Loucy (cell line): Measurements from ENCODE around the gene SMTNL2.

ENCODE experiments used
- H2AFZ ChIP-seq: fragments of 200-600 bp; sonication (generic); 2 replicates; pipeline ENCODE4 v1.6.0; 2016; ENCODE audit warnings: antibody characterized with exemption, mild to moderate bottlenecking, low read length, moderate library complexity
- H3F3A ChIP-seq: fragments of 200-600 bp; 2 replicates; pipeline ENCODE4 v1.6.0; 2016; ENCODE audit warnings: antibody characterized with exemption, low read depth, mild to moderate bottlenecking
- H3K27me3 ChIP-seq: fragments of 200-600 bp; sonication (generic); 2 replicates; pipeline ENCODE4 v1.6.1; 2014; ENCODE audit warnings: low read length, mild to moderate bottlenecking; ENCODE audit not compliant: insufficient read depth, poor library complexity, severe bottlenecking
- H3K36me3 ChIP-seq: fragments of 200-600 bp; sonication (generic); 2 replicates; pipeline ENCODE4 v1.6.1; 2016; ENCODE audit warnings: low read length; ENCODE audit not compliant: insufficient read depth
- H3K4me1 ChIP-seq: fragments of 200-600 bp; sonication (generic); 2 replicates; pipeline ENCODE4 v1.5.1; 2014; ENCODE audit warnings: low read length, mild to moderate bottlenecking; ENCODE audit not compliant: insufficient read depth, poor library complexity, severe bottlenecking
- H3K4me2 ChIP-seq: fragments of 200-600 bp; sonication (generic); 2 replicates; pipeline ENCODE4 v1.6.0; 2014; ENCODE audit warnings: antibody characterized with exemption, low read length, low read depth, mild to moderate bottlenecking; ENCODE audit not compliant: poor library complexity, severe bottlenecking
- H3K4me3 ChIP-seq: fragments of 200-600 bp; sonication (generic); 2 replicates; pipeline ENCODE4 v1.5.1; 2014; ENCODE audit warnings: low read length, mild to moderate bottlenecking, mixed read lengths; ENCODE audit not compliant: poor library complexity, severe bottlenecking
- H3K79me2 ChIP-seq: fragments of 200-600 bp; sonication (generic); 2 replicates; pipeline ENCODE4 v1.6.1; 2014; ENCODE audit warnings: low read length; ENCODE audit not compliant: insufficient read depth
- H3K9ac ChIP-seq: fragments of 200-600 bp; sonication (generic); 2 replicates; pipeline ENCODE4 v1.6.0; 2014; ENCODE audit warnings: mild to moderate bottlenecking, low read depth, low read length, moderate library complexity; ENCODE audit not compliant: poor library complexity, severe bottlenecking
- H3K9me2 ChIP-seq: fragments of 200-600 bp; sonication (generic); replicated peaks from 2 replicates; pipeline ENCODE4 v1.6.1; 2016; ENCODE audit warnings: low read depth, low read length, mixed read lengths
- H3K9me3 ChIP-seq: fragments of 200-600 bp; sonication (generic); 2 replicates; pipeline ENCODE4 v1.6.1; 2014; ENCODE audit warnings: mild to moderate bottlenecking, antibody characterized with exemption, low read length, low read depth; ENCODE audit not compliant: insufficient read depth
- H4K20me1 ChIP-seq: fragments of 200-600 bp; sonication (generic); 2 replicates; pipeline ENCODE4 v1.6.0; 2014; ENCODE audit warnings: antibody characterized with exemption, low read length, mild to moderate bottlenecking; ENCODE audit not compliant: insufficient read depth, poor library complexity, severe bottlenecking
- CTCF ChIP-seq: fragments of 200-600 bp; sonication (generic); conservative IDR thresholded peaks from 2 replicates; pipeline ENCODE4 v1.5.1; 2014; ENCODE audit warnings: mild to moderate bottlenecking, antibody characterized with exemption, low read length
- EZH2phosphoT487 ChIP-seq: fragments of 200-600 bp; IDR thresholded peaks from 2 replicates; pipeline ENCODE4 v1.6.1; 2018; ENCODE audit warnings: antibody characterized with exemption, mild to moderate bottlenecking, moderate library complexity, borderline replicate concordance

Gene SMTNL2

GRCh38 chr17:4538236-4539002, 45.9 kb upstream of the SMTNL2 start:
- no peak overlapping the region for H3K9ac ChIP-seq
- H3K4me3 ChIP-seq = no peak overlapping the region
- H3K4me2 ChIP-seq = no peak overlapping the region
- no peaks in the 10 kb centered on the region for H3K27me3 ChIP-seq
- TF ChIP-seq CTCF = no peak
- TF ChIP-seq EZH2phosphoT487 = no peak
- no peaks in the 10 kb centered on the region for H3F3A ChIP-seq
- H4K20me1 ChIP-seq = no peaks in the 10 kb centered on the region
- H3K9me2 ChIP-seq = no peaks in the 10 kb centered on the region
- no peak overlapping the region for H2AFZ ChIP-seq
- no peaks in the 10 kb centered on the region for H3K79me2 ChIP-seq
- peaks cover 12% of the 10 kb centered on the region; the same call in 1 of the 2 replicates for H3K36me3 ChIP-seq
- H3K9me3 ChIP-seq = no peaks in the 10 kb centered on the region
- no peaks in the 10 kb centered on the region for H3K4me1 ChIP-seq

- H3F3A ChIP-seq = no peaks in the 10 kb centered on the region
Measured at GRCh38 chr17:4539025-4539424, 45.3 kb upstream of the SMTNL2 start.

GRCh38 chr17:4539576-4540223, 44.6 kb upstream of the SMTNL2 start:
- Histone ChIP-seq H4K20me1 (no peaks in the 10 kb centered on the region), H3K9ac (no peak overlapping the region), H3K4me2 (no peak overlapping the region), H3F3A (no peaks in the 10 kb centered on the region), H2AFZ (no peak overlapping the region), H3K36me3 (peaks cover 12% of the 10 kb centered on the region; the same call in 1 of the 2 replicates), H3K4me1 (no peaks in the 10 kb centered on the region), H3K9me2 (no peaks in the 10 kb centered on the region), H3K4me3 (no peak overlapping the region), H3K27me3 (no peaks in the 10 kb centered on the region), H3K9me3 (no peaks in the 10 kb centered on the region), H3K79me2 (no peaks in the 10 kb centered on the region)
- TF ChIP-seq CTCF (no peak), EZH2phosphoT487 (no peak)

More at GRCh38 chr17:4539025-4539424, 45.3 kb upstream of the SMTNL2 start:
- Histone ChIP-seq H3K79me2 (no peaks in the 10 kb centered on the region), H4K20me1 (no peaks in the 10 kb centered on the region), H2AFZ (no peak overlapping the region), H3K36me3 (peaks cover 12% of the 10 kb centered on the region; the same call in 1 of the 2 replicates), H3K9me2 (no peaks in the 10 kb centered on the region), H3K4me3 (no peak overlapping the region), H3K4me1 (no peaks in the 10 kb centered on the region), H3K27me3 (no peaks in the 10 kb centered on the region), H3K4me2 (no peak overlapping the region), H3K9me3 (no peaks in the 10 kb centered on the region), H3K9ac (no peak overlapping the region)
- TF ChIP-seq CTCF (no peak), EZH2phosphoT487 (no peak)
